IMR-90 (cell line): Measurements from ENCODE around the gene SLC4A1. TPM values are rescaled to one million over a fixed set of nuclear protein-coding genes. Genes with fewer than 3 reads are reported as not detected.

Source experiments
- ATAC-seq: fragments of 200-7000 bp; cut with Tn5 transposase; 2 replicates; pipeline ENCODE4 v1.9.1; 2020; ENCODE audit warnings: low read depth, mild to moderate bottlenecking, moderate library complexity
- BruUV-seq: library from RNA; stranded (reverse); fragments of 400-500 nt; replicated peaks from 2 replicates; lab custom pipeline; 2021; lab: Mats Ljungman, UMichigan
- CTCF ChIA-PET: fragments of 300-600 bp; formaldehyde crosslinking; extraction: SDS; loops from one replicate; lab custom pipeline; 2021; ENCODE audit warnings: antibody characterized with exemption; lab: Yijun Ruan, JAX
- POLR2A ChIA-PET: fragments of 300-600 bp; sonication (Branson Sonifier 250); formaldehyde crosslinking; loops from one replicate; lab custom pipeline; 2022; ENCODE audit warnings: antibody characterized with exemption; ENCODE audit not compliant: unreplicated experiment; lab: Charles Lee
- DNase-seq: peaks from one replicate; pipeline ENCODE4 v3.0.0; 2013
- H2AFZ ChIP-seq: replicated peaks from 2 replicates; pipeline ENCODE3; 2013; ENCODE audit warnings: low read length, mild to moderate bottlenecking; ENCODE audit not compliant: poor library complexity
- H2AK5ac ChIP-seq: 2 replicates; pipeline ENCODE4 v1.6.1; 2013; ENCODE audit warnings: low read depth, low read length, inconsistent platforms
- H2AK9ac ChIP-seq: replicated peaks from 2 replicates; pipeline ENCODE3; 2013; ENCODE audit warnings: mild to moderate bottlenecking, low read depth, low read length, moderate library complexity; ENCODE audit not compliant: poor library complexity
- H2BK120ac ChIP-seq: 2 replicates; pipeline ENCODE4 v1.6.1; 2013; ENCODE audit warnings: low read depth, low read length, inconsistent platforms
- H2BK15ac ChIP-seq: 3 replicates; pipeline ENCODE4 v1.6.1; 2013; ENCODE audit warnings: low read depth, low read length, inconsistent platforms
- H2BK20ac ChIP-seq: 2 replicates; pipeline ENCODE4 v1.6.1; 2013; ENCODE audit warnings: low read depth, mild to moderate bottlenecking, inconsistent platforms, low read length, moderate library complexity
- H2BK5ac ChIP-seq: 2 replicates; pipeline ENCODE4 v1.6.1; 2013; ENCODE audit warnings: mild to moderate bottlenecking, low read depth, low read length, inconsistent platforms; ENCODE audit not compliant: poor library complexity, severe bottlenecking
- H3K14ac ChIP-seq: replicated peaks from 2 replicates; pipeline ENCODE4 v1.6.1; 2013; ENCODE audit warnings: low read depth, low read length, inconsistent platforms
- H3K18ac ChIP-seq: 2 replicates; pipeline ENCODE4 v1.6.1; 2013; ENCODE audit warnings: low read depth, low read length, control low read depth
- H3K23ac ChIP-seq: 2 replicates; pipeline ENCODE4 v1.6.1; 2013; ENCODE audit warnings: low read depth, low read length, inconsistent platforms
- H3K27ac ChIP-seq: 2 replicates; pipeline ENCODE4 v1.5.1; 2013; ENCODE audit warnings: mild to moderate bottlenecking, control low read depth, low read length; ENCODE audit not compliant: insufficient read depth
- H3K27me3 ChIP-seq: 2 replicates; pipeline ENCODE4 v1.6.1; 2013; ENCODE audit warnings: low read length; ENCODE audit not compliant: control insufficient read depth, insufficient read depth
- H3K36me3 ChIP-seq: 2 replicates; pipeline ENCODE4 v1.6.1; 2013; ENCODE audit warnings: low read length, mixed read lengths; ENCODE audit not compliant: control insufficient read depth, insufficient read depth
- H3K4ac ChIP-seq: 2 replicates; pipeline ENCODE4 v1.6.1; 2013; ENCODE audit warnings: low read depth, low read length, inconsistent platforms
- H3K4me1 ChIP-seq: 2 replicates; pipeline ENCODE4 v1.6.1; 2013; ENCODE audit warnings: low read length, mixed read lengths; ENCODE audit not compliant: control insufficient read depth, insufficient read depth
- H3K4me2 ChIP-seq: 2 replicates; pipeline ENCODE4 v1.6.1; 2013; ENCODE audit warnings: low read depth, mild to moderate bottlenecking, control low read depth, low read length, moderate library complexity
- H3K4me3 ChIP-seq: 2 replicates; pipeline ENCODE4 v1.5.1; 2013; ENCODE audit warnings: low read depth, mild to moderate bottlenecking, control low read depth, low read length, moderate library complexity; ENCODE audit not compliant: insufficient read depth
- H3K56ac ChIP-seq: 2 replicates; pipeline ENCODE4 v1.6.1; 2013; ENCODE audit warnings: low read length, inconsistent platforms; ENCODE audit not compliant: insufficient read depth; ENCODE audit errors: extremely low read depth
- H3K79me1 ChIP-seq, 2 experiments: 2 replicates each; pipeline ENCODE4 v1.6.1; 2013; ENCODE audit warnings: low read length in 2 of 2, inconsistent platforms in 1 of 2, low read depth in 1 of 2
- H3K9ac ChIP-seq: 2 replicates; pipeline ENCODE4 v1.6.1; 2013; ENCODE audit warnings: low read depth, low read length, control low read depth
- H3K9me1 ChIP-seq: 2 replicates; pipeline ENCODE4 v1.6.1; 2013; ENCODE audit warnings: low read length, inconsistent platforms; ENCODE audit not compliant: insufficient read depth
- H3K9me3 ChIP-seq: 2 replicates; pipeline ENCODE4 v1.6.1; 2013; ENCODE audit warnings: low read length; ENCODE audit not compliant: control insufficient read depth, insufficient read depth
- H4K20me1 ChIP-seq: 2 replicates; pipeline ENCODE4 v1.6.1; 2013; ENCODE audit warnings: low read length, inconsistent platforms; ENCODE audit not compliant: insufficient read depth
- H4K5ac ChIP-seq: 2 replicates; pipeline ENCODE4 v1.6.1; 2013; ENCODE audit warnings: mild to moderate bottlenecking, low read depth, low read length, control low read depth
- H4K8ac ChIP-seq, 2 experiments: 2 replicates each; pipeline ENCODE4 v1.6.1; 2013; ENCODE audit warnings: low read depth in 2 of 2, low read length in 2 of 2, control low read depth in 1 of 2, inconsistent platforms in 1 of 2
- H4K91ac ChIP-seq: 2 replicates; pipeline ENCODE4 v1.6.1; 2013; ENCODE audit warnings: low read depth, low read length, inconsistent platforms; ENCODE audit not compliant: insufficient read depth
- BHLHE40 ChIP-seq: fragments of 150-350 bp; IDR thresholded peaks from 2 replicates; pipeline ENCODE4 v1.6.1; 2016; ENCODE audit warnings: mild to moderate bottlenecking, low read depth, low read length
- CEBPB ChIP-seq: IDR thresholded peaks from 2 replicates; pipeline ENCODE4 v1.6.1; 2012; ENCODE audit warnings: low read depth, low read length, improper control_type of control experiment
- CHD1 ChIP-seq: IDR thresholded peaks from 2 replicates; pipeline ENCODE4 v1.6.1; 2012; ENCODE audit warnings: low read depth, low read length, improper control_type of control experiment
- FOS ChIP-seq: fragments of 150-350 bp; IDR thresholded peaks from 2 replicates; pipeline ENCODE4 v1.6.1; 2016; ENCODE audit warnings: low read depth, low read length
- MAFK ChIP-seq: IDR thresholded peaks from 2 replicates; pipeline ENCODE4 v1.6.1; 2012; ENCODE audit warnings: low read depth, low read length, improper control_type of control experiment
- MAZ ChIP-seq: IDR thresholded peaks from 2 replicates; pipeline ENCODE4 v1.6.1; 2012; ENCODE audit warnings: low read depth, mild to moderate bottlenecking, low read length, improper control_type of control experiment, moderate library complexity, borderline replicate concordance
- MXI1 ChIP-seq: IDR thresholded peaks from 2 replicates; pipeline ENCODE4 v1.6.1; 2012; ENCODE audit warnings: low read depth, mild to moderate bottlenecking, low read length, moderate library complexity, borderline replicate concordance
- NFE2L2 ChIP-seq: fragments of 150-350 bp; IDR thresholded peaks from 2 replicates; pipeline ENCODE4 v1.6.1; 2016; ENCODE audit warnings: low read depth, mild to moderate bottlenecking, low read length
- POLR2A ChIP-seq: IDR thresholded peaks from 2 replicates; pipeline ENCODE4 v1.6.1; 2012; ENCODE audit warnings: mild to moderate bottlenecking, low read depth, low read length
- RAD21 ChIP-seq: IDR thresholded peaks from 2 replicates; pipeline ENCODE4 v1.6.1; 2012; ENCODE audit warnings: low read length, improper control_type of control experiment
- RCOR1 ChIP-seq: IDR thresholded peaks from 2 replicates; pipeline ENCODE4 v1.6.1; 2012; ENCODE audit warnings: mild to moderate bottlenecking, low read length, improper control_type of control experiment; ENCODE audit not compliant: insufficient replicate concordance
- RFX5 ChIP-seq: IDR thresholded peaks from 2 replicates; pipeline ENCODE4 v1.8.0; 2012; ENCODE audit warnings: low read depth, mild to moderate bottlenecking, low read length, moderate library complexity
- SMC3 ChIP-seq: fragments of 150-350 bp; IDR thresholded peaks from 2 replicates; pipeline ENCODE4 v1.6.1; 2016; ENCODE audit warnings: low read depth, mild to moderate bottlenecking, antibody characterized with exemption, low read length, moderate library complexity
- WGBS, 2 experiments: methylation state at CpG; one replicate each; pipeline versions ENCODE4 v1.1.5 to v1.1.7; 2013; ENCODE audit warnings: missing lambda C conversion rate in 2 of 2; ENCODE audit not compliant: insufficient read length in 1 of 2; ENCODE audit errors: extremely low coverage in 2 of 2; 5-methylcytosine and 5-hydroxymethylcytosine counted together
- dilution Hi-C: fragments of 300-500 bp; cut with HindIII; formaldehyde crosslinking; loops from one replicate; pipeline ENCODE4 v1.14.3; 2018; ENCODE audit warnings: low sequenced_read_pairs; ENCODE audit not compliant: unreplicated experiment
- in situ Hi-C: fragments of 300-500 bp; cut with MboI; formaldehyde crosslinking; loops from 3 replicates; pipeline ENCODE4 v1.14.3; 2019; ENCODE audit warnings: low sequenced_read_pairs, inconsistent platforms, mixed read lengths
- intact Hi-C: fragments of 100-400 bp; cut with micrococcal nuclease; formaldehyde crosslinking; loops from 2 replicates; pipeline ENCODE4 v1.10.0; 2022
- polyA plus RNA-seq, 3 experiments: library from polyadenylated mRNA; depleted of rRNA; stranded (reverse); fragments of >200 nt; gene quantifications; 2 replicates each; pipeline ENCODE4 v1.2.3, GENCODE V29; 2012; ENCODE audit warnings: low replicate concordance in 1 of 3
- total RNA-seq: library from RNA; depleted of rRNA; stranded (reverse); fragments of >200 nt; gene quantifications from 2 replicates; pipeline ENCODE4 v1.2.3, GENCODE V29; 2012
- TF ChIP-seq, protein P1 (sequence below): fragments of 150-350 bp; IDR thresholded peaks from 2 replicates; pipeline ENCODE4 v1.6.1; 2017; ENCODE audit warnings: mild to moderate bottlenecking, antibody characterized with exemption, low read length, low read depth
- TF ChIP-seq, protein P2 (sequence below): conservative IDR thresholded peaks from 2 replicates; pipeline ENCODE4 v1.5.1; 2012; ENCODE audit warnings: mild to moderate bottlenecking, low read depth, low read length, improper control_type of control experiment
- TF ChIP-seq, protein P3 (sequence below): fragments of 150-350 bp; IDR thresholded peaks from 2 replicates; pipeline ENCODE4 v1.6.1; 2016; ENCODE audit warnings: low read depth, mild to moderate bottlenecking, low read length, moderate library complexity, borderline replicate concordance

SLC4A1 gene
- total and polyA plus RNA-seq, 2 of the 4 experiments (the other 2 are of a cell fraction) = not detected

DNA sequence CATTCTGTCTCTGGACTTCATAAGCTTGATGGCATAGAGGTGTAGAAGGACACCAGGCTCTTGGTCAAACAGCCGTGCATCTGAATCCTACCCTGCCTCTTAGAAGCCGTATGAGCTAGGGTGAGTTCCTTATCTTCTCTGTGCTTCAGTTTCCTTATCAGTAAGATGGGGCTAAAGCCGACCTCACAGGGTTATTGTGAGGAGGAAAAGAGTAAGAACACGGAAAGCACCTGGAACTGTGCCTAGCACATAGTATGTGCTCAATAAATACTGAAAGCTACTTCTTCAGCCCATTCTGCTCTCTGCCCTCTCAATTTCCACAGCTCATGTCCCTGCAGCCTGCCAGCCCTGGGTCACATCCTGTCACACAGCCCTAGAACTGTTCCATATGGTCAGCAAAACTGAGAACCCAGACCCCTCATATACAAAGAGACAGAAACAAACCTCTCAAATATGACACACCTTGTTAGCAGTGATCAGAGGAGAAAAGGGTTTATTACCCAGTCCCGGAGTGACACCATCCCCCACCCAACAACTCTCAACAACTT lies 31.4 kb downstream of the SLC4A1 start:
- Histone ChIP-seq H2AK5ac (no peak overlapping the region), H2BK120ac (no peak overlapping the region), H3K23ac (no peak overlapping the region), H3K56ac (no peak overlapping the region), H3K4ac (no peak overlapping the region), H2AFZ (no peak overlapping the region), H4K8ac (no peak overlapping the region), H4K91ac (no peak overlapping the region), H3K18ac (no peak overlapping the region), H3K9ac (no peak overlapping the region), H3K14ac (no peak overlapping the region), H3K27me3 (peaks cover 10% of the 10 kb centered on the region; the same call in 1 of the 2 replicates), H3K9me1 (no peaks in the 10 kb centered on the region), H2BK5ac (no peak overlapping the region), H3K4me3 (no peak overlapping the region), H3K27ac (no peak overlapping the region), H4K20me1 (no peaks in the 10 kb centered on the region), H3K4me1 (no peaks in the 10 kb centered on the region), H4K5ac (no peak overlapping the region), H2AK9ac (no peak overlapping the region), H2BK15ac (no peak overlapping the region), H3K9me3 (no peaks in the 10 kb centered on the region), H3K4me2 (no peak overlapping the region), H2BK20ac (no peak overlapping the region), H3K36me3 (no peaks in the 10 kb centered on the region), H3K79me1 (no peaks in the 10 kb centered on the region)
- dilution Hi-C loops (no loop called here), intact Hi-C loops (no loop called here), in situ Hi-C loops (no loop called here)
- no TSS peak for BruUV-seq
- POLR2A ChIA-PET = no interaction called here
- TF ChIP-seq MAFK (no peak), FOS (no peak), MXI1 (no peak), RCOR1 (no peak), MAZ (no peak), RAD21 (no peak), CEBPB (no peak), POLR2A (no peak), BHLHE40 (no peak), SMC3 (no peak), RFX5 (no peak), NFE2L2 (no peak), CHD1 (no peak)
- TF ChIP-seq, protein P1, sequence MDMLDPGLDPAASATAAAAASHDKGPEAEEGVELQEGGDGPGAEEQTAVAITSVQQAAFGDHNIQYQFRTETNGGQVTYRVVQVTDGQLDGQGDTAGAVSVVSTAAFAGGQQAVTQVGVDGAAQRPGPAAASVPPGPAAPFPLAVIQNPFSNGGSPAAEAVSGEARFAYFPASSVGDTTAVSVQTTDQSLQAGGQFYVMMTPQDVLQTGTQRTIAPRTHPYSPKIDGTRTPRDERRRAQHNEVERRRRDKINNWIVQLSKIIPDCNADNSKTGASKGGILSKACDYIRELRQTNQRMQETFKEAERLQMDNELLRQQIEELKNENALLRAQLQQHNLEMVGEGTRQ = no peak
- TF ChIP-seq, protein P2, sequence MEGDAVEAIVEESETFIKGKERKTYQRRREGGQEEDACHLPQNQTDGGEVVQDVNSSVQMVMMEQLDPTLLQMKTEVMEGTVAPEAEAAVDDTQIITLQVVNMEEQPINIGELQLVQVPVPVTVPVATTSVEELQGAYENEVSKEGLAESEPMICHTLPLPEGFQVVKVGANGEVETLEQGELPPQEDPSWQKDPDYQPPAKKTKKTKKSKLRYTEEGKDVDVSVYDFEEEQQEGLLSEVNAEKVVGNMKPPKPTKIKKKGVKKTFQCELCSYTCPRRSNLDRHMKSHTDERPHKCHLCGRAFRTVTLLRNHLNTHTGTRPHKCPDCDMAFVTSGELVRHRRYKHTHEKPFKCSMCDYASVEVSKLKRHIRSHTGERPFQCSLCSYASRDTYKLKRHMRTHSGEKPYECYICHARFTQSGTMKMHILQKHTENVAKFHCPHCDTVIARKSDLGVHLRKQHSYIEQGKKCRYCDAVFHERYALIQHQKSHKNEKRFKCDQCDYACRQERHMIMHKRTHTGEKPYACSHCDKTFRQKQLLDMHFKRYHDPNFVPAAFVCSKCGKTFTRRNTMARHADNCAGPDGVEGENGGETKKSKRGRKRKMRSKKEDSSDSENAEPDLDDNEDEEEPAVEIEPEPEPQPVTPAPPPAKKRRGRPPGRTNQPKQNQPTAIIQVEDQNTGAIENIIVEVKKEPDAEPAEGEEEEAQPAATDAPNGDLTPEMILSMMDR = no peak
- TF ChIP-seq, protein P3, sequence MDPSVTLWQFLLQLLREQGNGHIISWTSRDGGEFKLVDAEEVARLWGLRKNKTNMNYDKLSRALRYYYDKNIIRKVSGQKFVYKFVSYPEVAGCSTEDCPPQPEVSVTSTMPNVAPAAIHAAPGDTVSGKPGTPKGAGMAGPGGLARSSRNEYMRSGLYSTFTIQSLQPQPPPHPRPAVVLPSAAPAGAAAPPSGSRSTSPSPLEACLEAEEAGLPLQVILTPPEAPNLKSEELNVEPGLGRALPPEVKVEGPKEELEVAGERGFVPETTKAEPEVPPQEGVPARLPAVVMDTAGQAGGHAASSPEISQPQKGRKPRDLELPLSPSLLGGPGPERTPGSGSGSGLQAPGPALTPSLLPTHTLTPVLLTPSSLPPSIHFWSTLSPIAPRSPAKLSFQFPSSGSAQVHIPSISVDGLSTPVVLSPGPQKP = no peak
- CTCF ChIA-PET = no interaction called here
- no CpG with 5 or more reads among the region's 5 CpGs for whole genome bisulfite sequencing, 2 experiments
- no peak for ATAC-seq
- no peak for DNase-seq
